Measurements from ENCODE around the gene KCNAB2. TPM values are rescaled to one million over a fixed set of nuclear protein-coding genes. Genes with fewer than 3 reads are reported as not detected.

Gene KCNAB2
- total RNA-seq, 2 donors from 2014 or later = 2.0 to 5.5 TPM

- H3K4me3 ChIP-seq = no peak overlapping the region
- H3K27ac ChIP-seq = no peak overlapping the region
- no peak for TF ChIP-seq POLR2A (IDR thresholded peaks at IDR 0.05)
- peak in 3 of 4 experiments; percentile 38 to 48 (median 40) for TF ChIP-seq CTCF (IDR thresholded peaks at IDR 0.05)
- 60% methylated on average over 20 of the region's 20 CpGs for WGBS
- no peaks in the 10 kb centered on the region for H3K4me1 ChIP-seq (replicated peaks)
- DNase-seq (ENCODE audit: low spot score) = no peak
- intact Hi-C loops (cut with DNase I) = no loop called here
- no peaks in the 10 kb centered on the region for H3K9me3 ChIP-seq
- no peaks in the 10 kb centered on the region for H3K36me3 ChIP-seq
- H3K27me3 ChIP-seq (replicated peaks; ENCODE audit: insufficient read depth) = peaks cover 3% of the 10 kb centered on the region
These were observed 4.1 kb upstream of the KCNAB2 start for GRCh38 chr1:6041432-6042062.

GRCh38 chr1:6043561-6043960 is 2.1 kb upstream of the KCNAB2 start:
- intact Hi-C loops (cut with DNase I) = no loop called here
- no peak for DNase-seq (ENCODE audit: low spot score)
- Histone ChIP-seq H3K9me3 (no peaks in the 10 kb centered on the region), H3K4me3 (no peak overlapping the region), H3K4me1 (replicated peaks) (no peaks in the 10 kb centered on the region), H3K27me3 (replicated peaks; ENCODE audit: insufficient read depth) (peaks cover 3% of the 10 kb centered on the region), H3K36me3 (no peaks in the 10 kb centered on the region), H3K27ac (no peak overlapping the region)
- TF ChIP-seq CTCF (IDR thresholded peaks at IDR 0.05) = no peak
- no peak for TF ChIP-seq POLR2A (IDR thresholded peaks at IDR 0.05)
- no peak for TF ChIP-seq POLR2AphosphoS5 (IDR thresholded peaks at IDR 0.05)
- 89% methylated on average over 5 of the region's 5 CpGs for WGBS

GRCh38 chr1:6044481-6045109 is 1.1 kb upstream of the KCNAB2 start:
- H3K27ac ChIP-seq = no peak overlapping the region
- no peaks in the 10 kb centered on the region for H3K36me3 ChIP-seq
- H3K9me3 ChIP-seq = no peaks in the 10 kb centered on the region
- intact Hi-C loops (cut with DNase I) = no loop called here
- 87% methylated on average over 11 of the region's 11 CpGs for WGBS
- no peaks in the 10 kb centered on the region for H3K4me1 ChIP-seq (replicated peaks)
- no peaks in the 10 kb centered on the region for H3K27me3 ChIP-seq (replicated peaks; ENCODE audit: insufficient read depth)
- DNase-seq (ENCODE audit: low spot score) = no peak
- no peak overlapping the region for H3K4me3 ChIP-seq
- TF ChIP-seq POLR2A (IDR thresholded peaks at IDR 0.05) (no peak), POLR2AphosphoS5 (IDR thresholded peaks at IDR 0.05) (no peak), CTCF (IDR thresholded peaks at IDR 0.05) (no peak)

GRCh38 chr1:6045110-6045502 is 582 bp upstream of the KCNAB2 start:
- Histone ChIP-seq H3K4me1 (replicated peaks) (no peaks in the 10 kb centered on the region), H3K27me3 (replicated peaks; ENCODE audit: insufficient read depth) (no peaks in the 10 kb centered on the region), H3K36me3 (no peaks in the 10 kb centered on the region), H3K4me3 (no peak overlapping the region), H3K9me3 (no peaks in the 10 kb centered on the region), H3K27ac (no peak overlapping the region)
- WGBS = 77% methylated on average over 9 of the region's 9 CpGs
- intact Hi-C loops (cut with DNase I) = no loop called here
- no peak for DNase-seq (ENCODE audit: low spot score)
- no peak for TF ChIP-seq CTCF (IDR thresholded peaks at IDR 0.05)
- TF ChIP-seq POLR2AphosphoS5 (IDR thresholded peaks at IDR 0.05) = no peak
- TF ChIP-seq POLR2A (IDR thresholded peaks at IDR 0.05) = no peak

GRCh38 chr1:6046279-6046678 is 591 bp downstream of the KCNAB2 start:
- no peak for TF ChIP-seq POLR2AphosphoS5 (IDR thresholded peaks at IDR 0.05)
- no peak for TF ChIP-seq POLR2A (IDR thresholded peaks at IDR 0.05)
- TF ChIP-seq CTCF (IDR thresholded peaks at IDR 0.05) = no peak
- no peak for DNase-seq (ENCODE audit: low spot score)
- Histone ChIP-seq H3K27me3 (replicated peaks; ENCODE audit: insufficient read depth) (no peaks in the 10 kb centered on the region), H3K4me3 (no peak overlapping the region), H3K36me3 (no peaks in the 10 kb centered on the region), H3K27ac (no peak overlapping the region), H3K4me1 (replicated peaks) (no peaks in the 10 kb centered on the region), H3K9me3 (no peaks in the 10 kb centered on the region)
- 60% methylated on average over 14 of the region's 14 CpGs for WGBS
- intact Hi-C loops (cut with DNase I) = no loop called here

All from prostate gland (tissue), 2 donors.